HS-27A (cell line): ENCODE data around the gene HS3ST4.

Experiments
- DNase-seq: peaks from one replicate; pipeline ENCODE4 v3.0.0-alpha.2; 2012; ENCODE audit warnings: low read depth, missing footprints

Gene HS3ST4

GRCh38 chr16:25895380-25895779 lies 203.6 kb downstream of the HS3ST4 start:
- no peak for DNase-seq

DNA sequence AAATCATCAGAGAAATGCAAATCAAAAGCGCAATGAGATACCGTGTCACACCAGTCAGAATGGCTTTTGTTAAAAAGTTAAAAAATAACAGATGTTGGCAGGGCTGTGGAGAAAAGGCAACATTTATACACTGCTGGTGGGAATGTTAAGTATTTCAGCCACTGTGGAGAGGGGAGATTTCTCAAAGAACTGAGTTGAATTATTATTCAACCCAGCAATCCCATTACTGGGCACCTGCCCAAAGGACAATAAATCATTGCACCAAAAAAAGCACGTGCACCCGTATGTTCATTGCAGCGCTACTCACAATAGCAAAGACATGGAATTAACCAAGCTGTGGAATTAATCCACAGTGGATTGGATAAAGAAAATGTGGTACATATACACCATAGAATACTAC lies 204.7 kb downstream of the HS3ST4 start:
- DNase-seq: no peak

DNA sequence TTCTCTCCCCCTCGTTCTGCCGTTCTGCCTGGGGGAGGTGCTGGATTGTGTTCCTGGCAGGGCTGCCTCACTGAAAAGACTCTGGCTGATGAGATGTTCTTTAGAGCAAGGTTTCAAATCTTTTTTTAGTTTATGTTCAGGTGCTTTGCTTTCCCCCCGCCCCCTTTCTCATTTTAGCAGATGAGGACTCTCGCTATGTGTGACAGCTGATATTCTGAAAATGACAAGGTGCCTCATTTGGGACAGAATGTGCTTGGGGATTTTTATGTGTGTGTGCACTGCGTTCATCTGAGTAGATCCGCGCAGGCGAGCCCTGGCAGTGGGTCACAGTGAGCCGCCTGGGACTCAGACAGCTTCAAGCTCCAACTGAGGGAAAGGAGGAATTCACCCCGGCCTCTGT lies 205.9 kb downstream of the HS3ST4 start:
- DNase-seq: no peak

- no peak for DNase-seq
These were observed 214.1 kb downstream of the HS3ST4 start for GRCh38 chr16:25905810-25906209.

- no peak for DNase-seq
These were observed 219.2 kb downstream of the HS3ST4 start for GRCh38 chr16:25910971-25911370.

GRCh38 chr16:25912321-25912720 lies 220.6 kb downstream of the HS3ST4 start:
- DNase-seq: no peak

- DNase-seq: no peak
These were observed 222.7 kb downstream of the HS3ST4 start for GRCh38 chr16:25914357-25914962.

DNA sequence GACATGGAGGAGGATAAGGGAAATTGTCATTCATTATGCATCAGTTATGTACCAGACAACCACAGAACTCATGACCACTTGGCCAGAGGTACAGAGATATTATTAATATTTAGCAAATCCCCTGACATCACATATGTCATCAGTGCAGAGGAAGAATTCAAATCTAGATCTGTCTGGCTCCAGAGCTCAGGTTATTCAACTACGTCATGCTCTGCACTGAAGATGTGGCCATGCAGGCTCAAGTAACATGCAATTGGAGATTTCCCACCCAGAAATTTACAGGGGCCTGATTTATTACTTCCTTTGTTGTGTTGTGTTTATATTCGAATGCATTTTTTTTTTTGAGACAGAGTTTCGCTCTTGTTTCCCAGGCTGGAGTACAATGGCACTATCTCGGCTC lies 224.3 kb downstream of the HS3ST4 start:
- no peak for DNase-seq

DNA sequence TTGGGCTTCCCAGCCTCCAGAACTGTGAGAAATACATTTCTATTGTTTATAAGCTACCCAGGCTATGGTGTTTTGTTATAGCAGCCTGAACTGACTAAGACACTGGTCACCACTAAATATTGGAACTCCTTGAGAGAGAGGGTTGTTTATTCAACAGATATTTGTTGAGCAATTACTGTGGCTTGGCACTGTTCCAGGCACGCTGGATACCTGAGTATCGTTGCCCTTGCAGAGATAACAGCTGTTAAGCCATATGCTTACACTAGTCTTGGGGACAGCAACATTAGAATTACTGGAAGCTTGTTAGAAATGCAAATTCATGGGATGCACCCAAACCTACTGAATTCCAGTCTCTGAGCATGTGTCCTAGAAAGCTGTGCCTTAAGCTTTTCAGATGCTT lies 230.7 kb downstream of the HS3ST4 start:
- no peak for DNase-seq

GRCh38 chr16:25925421-25925820 lies 233.7 kb downstream of the HS3ST4 start:
- no peak for DNase-seq

GRCh38 chr16:25931473-25932035 lies 239.8 kb downstream of the HS3ST4 start:
- no peak for DNase-seq

- DNase-seq: no peak
These were observed 250.2 kb downstream of the HS3ST4 start for GRCh38 chr16:25941800-25942499.

- no peak for DNase-seq
These were observed 259.0 kb downstream of the HS3ST4 start for GRCh38 chr16:25950586-25951281.

GRCh38 chr16:25951999-25952398 lies 260.2 kb downstream of the HS3ST4 start:
- no peak for DNase-seq

DNA sequence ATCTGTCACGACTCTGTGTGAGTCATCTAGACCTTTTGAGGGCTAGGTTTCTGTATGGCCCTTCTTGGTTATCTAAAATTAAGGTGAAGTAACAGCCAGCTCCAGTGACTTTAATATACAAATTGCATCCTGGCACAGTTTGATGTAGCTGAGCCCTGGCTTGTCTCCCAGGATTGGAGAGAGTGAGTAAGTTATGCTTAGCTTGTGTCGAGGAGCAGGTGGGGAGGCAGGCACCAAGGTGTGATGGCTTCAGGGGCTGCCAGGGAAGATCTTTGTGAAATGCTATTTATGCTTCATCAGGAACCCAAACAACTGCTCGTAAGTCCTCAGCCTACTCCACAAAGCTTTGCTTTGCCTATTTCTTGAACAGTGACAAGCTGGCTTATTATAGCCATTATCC lies 261.2 kb downstream of the HS3ST4 start:
- no peak for DNase-seq

- DNase-seq: no peak
These were observed 265.9 kb downstream of the HS3ST4 start for GRCh38 chr16:25957707-25958106.

DNA sequence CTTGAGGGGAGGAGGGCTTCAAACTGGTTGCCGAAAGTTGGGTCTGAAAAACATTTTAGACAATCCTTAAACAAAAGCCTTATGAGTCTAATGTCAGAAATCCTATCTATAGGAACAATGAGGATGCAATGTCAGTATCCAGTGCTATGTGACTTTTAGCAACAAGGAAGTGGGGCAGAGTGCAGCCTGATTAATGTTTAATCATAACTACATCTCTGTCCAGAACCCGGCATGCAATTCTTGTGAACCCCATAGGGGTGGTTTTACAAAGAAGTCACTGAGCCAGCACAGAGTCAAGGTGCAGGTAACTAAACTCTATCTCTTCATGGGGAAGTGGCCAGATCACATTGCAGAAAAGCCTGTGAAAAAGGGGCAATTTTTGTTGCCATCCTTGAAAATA lies 267.5 kb downstream of the HS3ST4 start:
- no peak for DNase-seq

DNA sequence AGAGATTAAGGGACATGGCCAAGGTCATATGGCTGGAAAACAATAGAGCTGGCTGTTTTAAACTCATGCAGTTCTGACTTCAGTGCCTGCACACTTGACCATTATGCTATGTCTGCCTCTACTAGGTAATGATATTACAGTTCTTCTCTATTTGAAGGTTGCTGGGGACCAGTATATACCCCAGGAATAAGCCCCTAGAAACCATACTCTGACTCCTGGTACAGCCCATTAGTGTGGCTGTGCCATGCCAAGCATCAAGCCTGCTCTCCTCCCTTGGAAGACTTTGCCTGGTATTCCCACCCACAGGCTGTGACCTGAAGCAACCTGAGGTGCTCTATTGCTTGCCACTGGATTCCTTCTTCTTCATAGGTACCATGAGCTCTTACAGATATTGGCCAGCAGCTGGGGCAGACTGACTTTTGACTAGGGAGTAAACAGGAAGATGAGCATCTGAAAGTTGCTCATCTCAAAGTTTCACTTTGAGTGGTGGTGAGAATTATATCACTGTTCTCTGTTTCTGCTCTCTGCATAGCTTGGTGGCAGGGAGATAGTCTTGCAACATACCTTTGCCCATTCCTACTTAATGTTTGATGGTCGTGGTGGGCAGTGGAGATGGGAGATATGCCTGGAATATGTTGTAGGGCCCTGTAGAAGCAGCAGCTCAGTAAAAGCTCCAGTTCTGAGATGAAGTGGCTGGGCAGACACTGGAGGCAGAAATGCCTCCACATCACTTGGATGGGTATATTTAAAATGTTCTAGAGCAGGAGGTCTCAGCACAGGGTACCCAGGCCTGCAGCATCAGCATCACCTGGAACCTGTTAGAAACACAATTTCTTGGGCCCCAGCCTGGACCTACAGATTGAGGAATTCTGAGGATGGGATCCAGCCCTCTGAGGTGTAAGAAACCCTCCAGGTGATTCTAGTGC lies 274.7 kb downstream of the HS3ST4 start:
- DNase-seq: no peak

GRCh38 chr16:25977121-25977520 lies 285.4 kb downstream of the HS3ST4 start:
- DNase-seq: no peak

DNA sequence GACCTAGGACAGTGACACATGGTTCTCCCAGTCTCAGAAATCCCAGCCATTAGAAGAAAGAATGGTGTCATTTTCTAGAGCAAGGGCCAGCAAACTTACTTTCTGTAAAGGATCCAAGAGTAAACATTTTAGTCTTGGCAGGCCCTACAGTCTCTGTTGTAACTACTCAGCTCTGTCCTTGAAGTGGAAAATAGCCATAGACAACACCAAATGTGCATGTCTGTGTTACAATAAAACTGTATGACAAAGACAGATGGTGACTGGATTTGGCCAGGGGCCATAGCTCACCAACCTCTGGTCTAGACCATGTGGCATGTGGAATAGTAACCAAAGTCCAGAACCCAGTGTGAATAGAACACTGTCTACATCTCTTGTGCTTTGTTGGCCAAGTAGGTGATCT lies 286.5 kb downstream of the HS3ST4 start:
- no peak for DNase-seq

DNA sequence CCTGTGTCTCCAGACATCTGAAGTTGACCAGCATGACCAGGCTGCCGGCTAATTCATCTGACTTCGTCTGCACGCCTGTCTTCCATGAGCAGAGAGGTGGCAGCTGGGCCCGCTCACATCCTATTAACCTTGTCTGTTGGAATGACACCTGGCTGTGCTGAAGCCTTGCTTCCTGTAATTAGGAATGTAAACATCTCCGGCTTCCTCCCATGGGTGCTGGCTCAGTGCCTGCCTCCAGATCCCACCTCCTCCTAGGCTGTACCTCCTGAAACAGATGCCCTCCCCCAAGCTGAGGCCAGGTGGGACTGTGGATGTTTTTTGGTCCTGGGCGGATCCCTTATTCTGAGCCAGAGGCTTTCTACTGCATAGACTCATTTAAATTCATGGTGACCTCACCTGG lies 296.3 kb downstream of the HS3ST4 start:
- DNase-seq: no peak

GRCh38 chr16:25988882-25989281 lies 297.1 kb downstream of the HS3ST4 start:
- no peak for DNase-seq
